ENCODE data around the gene NOP58. TPM values are rescaled to one million over a fixed set of nuclear protein-coding genes. Genes with fewer than 3 reads are reported as not detected.

The NOP58 gene
- total RNA-seq: 62.6 and 71.1 TPM in 2 replicates

GRCh38 chr2:202265467-202266277 lies at the start of gene NOP58:
Gene NOP58, plus strand, starts transcription at chr2:202265763. Its CDS starts 179 bp downstream, at chr2:202265942.

GRCh38 chr2:202238234-202239197 lies 27.0 kb upstream of the NOP58 start, which contains the start of gene SUMO1:
Gene SUMO1, minus strand, starts transcription at chr2:202238597. Its CDS starts 146 bp downstream, at chr2:202238451.

Other genes starting within 250 kb of the NOP58 start
- 3.2 and 6.0 TPM in 2 replicates for gene FZD7, start 231.9 kb upstream of the NOP58 start, total RNA-seq
- not detected in 2 replicates for gene KIAA2012, start 192.5 kb upstream of the NOP58 start, total RNA-seq
- gene SUMO1, start 27.2 kb upstream of the NOP58 start, total RNA-seq: 75.1 and 98.5 TPM in 2 replicates
- 20.9 and 31.4 TPM in 2 replicates for gene BMPR2, start 110.6 kb downstream of the NOP58 start, total RNA-seq

Data from cardiac atrium fibroblast (primary cell).